IPS-NIHi11 (cell line): ENCODE measurements around the gene LHX5.

Experiments
- DNase-seq: peaks from one replicate; pipeline ENCODE4 v3.0.0; 2012; ENCODE audit warnings: mixed read lengths, low spot score

The LHX5 gene

DNA sequence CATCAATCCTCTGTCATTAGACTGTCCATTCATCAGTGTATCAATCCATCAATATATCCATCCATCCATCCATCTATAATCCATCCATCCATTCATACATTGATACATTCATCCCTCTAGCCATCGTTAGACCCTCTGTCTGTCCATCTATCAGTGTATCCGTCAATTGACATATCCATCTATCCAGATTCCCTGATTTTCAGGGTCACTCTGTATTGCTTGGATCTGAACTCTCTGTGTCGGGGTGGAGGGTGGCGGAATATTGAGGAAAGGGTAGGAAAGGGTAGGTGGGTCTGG lies 32.4 kb downstream of the LHX5 start:
- DNase-seq, result no peak

GRCh38 chr12:113438523-113439300 lies 33.0 kb downstream of the LHX5 start:
- no peak for DNase-seq

DNA sequence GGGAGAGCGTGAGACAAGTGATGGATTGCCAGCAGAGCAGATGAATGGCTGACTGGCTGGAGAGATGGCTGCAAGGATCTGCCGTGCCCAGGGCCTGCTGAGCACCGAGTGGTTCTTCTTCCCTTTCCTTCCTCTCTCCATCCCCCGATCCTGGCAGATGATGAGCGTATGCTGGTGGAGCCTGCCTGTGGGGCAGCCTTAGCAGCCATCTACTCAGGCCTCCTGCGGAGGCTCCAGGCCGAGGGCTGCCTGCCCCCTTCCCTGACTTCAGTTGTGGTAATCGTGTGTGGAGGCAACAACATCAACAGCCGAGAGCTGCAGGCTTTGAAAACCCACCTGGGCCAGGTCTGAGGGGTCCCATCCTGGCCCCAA lies 34.0 kb downstream of the LHX5 start:
- no peak for DNase-seq

- DNase-seq, result no peak
Measured at GRCh38 chr12:113436993-113437728, 34.5 kb downstream of the LHX5 start.

GRCh38 chr12:113436586-113436985 lies 35.1 kb downstream of the LHX5 start:
- DNase-seq, result no peak

- no peak for DNase-seq
Measured at GRCh38 chr12:113435367-113435766, 36.3 kb downstream of the LHX5 start.

GRCh38 chr12:113432986-113433385 lies 38.7 kb downstream of the LHX5 start:
- DNase-seq, result no peak

DNA sequence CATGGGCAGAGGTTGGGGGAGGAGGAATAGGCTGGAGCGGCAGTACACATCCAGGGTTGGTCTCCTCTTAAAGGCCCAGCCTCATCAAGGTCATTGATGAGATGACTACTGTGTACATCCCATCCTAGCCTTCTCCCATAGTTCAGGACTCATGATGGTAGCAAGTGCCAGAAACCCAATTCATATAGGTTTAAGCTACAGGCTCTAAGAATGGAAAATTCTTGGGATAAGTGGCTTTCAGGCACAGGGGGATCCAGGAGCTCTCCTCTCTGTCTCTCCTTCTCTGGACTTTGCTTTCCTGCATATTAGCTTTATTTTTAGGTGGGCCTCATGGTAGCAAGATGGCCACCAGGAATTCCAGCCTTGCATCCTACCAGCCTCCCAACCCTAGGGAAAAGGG lies 43.2 kb downstream of the LHX5 start:
- DNase-seq, result no peak

DNA sequence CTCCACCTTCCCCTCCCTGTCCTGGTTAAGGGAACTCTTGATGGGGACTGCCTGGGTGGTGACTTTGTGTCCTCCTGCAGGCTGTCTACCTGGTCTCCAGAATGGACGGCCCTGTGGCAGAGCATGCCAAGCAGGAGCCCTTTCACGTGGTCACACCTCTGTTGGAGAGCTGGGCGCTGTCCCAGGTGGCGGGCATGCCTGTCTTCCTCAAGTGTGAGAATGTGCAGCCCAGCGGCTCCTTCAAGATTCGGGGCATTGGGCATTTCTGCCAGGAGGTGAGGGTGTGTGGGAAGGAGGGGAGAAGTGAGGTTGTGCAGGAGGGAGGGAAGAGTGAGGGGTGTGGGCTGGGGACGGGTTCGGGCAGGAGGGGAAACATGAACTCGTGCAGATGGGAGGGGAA lies 43.8 kb downstream of the LHX5 start:
- DNase-seq, result no peak

DNA sequence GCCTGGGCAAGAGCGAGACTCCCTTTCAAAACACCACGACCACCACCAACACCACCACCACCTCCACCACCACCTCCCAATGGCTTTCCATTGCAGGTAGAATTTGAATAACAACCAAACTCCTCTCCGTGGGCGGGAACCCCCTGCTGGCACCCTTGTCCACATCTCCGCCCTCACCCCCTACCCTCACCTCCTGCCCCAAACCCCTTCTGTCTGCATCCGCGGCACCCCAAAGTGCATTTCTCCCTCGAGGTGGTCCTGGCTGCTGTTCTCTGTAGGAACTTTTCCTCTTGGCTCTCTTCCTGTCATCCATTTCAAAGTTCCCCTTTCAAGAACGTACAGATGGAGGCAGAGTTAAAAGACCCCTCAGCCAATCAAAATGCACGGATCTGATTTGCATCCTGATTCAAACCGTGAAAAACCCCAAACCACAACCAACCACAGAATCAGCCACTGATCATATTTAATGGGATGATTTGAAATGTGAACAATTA lies 45.7 kb downstream of the LHX5 start:
- peak; percentile 44 for DNase-seq

- peak; percentile 77 for DNase-seq
Measured at GRCh38 chr12:113424915-113425823, 46.5 kb downstream of the LHX5 start.

- no peak for DNase-seq
Measured at GRCh38 chr12:113424456-113424855, 47.2 kb downstream of the LHX5 start.

DNA sequence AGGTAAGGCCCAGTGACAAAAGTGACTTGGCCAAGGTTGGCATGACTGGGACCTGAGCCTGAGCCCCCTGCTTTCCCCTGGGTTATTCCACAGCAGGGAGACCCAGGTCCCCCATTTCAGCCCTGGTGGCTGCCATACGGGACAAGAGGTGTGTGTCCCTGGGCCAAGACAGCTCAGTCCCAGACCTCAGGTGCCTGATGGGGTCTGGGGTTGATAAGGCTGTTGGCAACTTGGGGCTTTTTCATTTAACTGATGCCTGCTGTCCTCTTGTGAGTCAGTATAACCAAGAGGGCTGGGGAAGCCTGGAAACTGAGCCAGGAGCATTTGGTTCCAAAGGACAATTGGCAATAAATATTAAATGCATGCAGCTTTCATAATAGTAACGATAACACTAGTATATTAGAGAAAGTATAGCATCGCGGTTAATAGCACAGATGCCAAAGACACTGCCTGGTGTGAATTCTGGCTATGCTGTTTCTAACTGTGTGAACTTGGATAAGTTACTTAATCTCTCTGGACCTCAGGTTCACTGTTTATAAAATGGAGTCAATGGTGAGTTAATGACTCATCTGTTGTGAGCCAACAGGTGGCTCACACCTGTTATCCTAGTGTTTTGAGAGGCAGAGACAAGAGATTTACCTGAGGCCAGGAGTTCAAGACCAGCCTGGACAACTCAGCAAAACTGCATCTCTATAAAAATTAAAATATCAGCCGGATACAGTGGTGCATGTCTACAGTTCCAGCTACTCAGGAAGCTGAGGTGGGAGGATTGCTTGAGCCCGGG lies 48.6 kb downstream of the LHX5 start:
- DNase-seq, result no peak

GRCh38 chr12:113422030-113422885 lies 49.4 kb downstream of the LHX5 start, which contains the start of gene SDSL:
TSS of gene SDSL (plus strand) at chr12:113422380. CDS start at chr12:113427983, 5,603 bp downstream.
- peak; percentile 75 for DNase-seq

DNA sequence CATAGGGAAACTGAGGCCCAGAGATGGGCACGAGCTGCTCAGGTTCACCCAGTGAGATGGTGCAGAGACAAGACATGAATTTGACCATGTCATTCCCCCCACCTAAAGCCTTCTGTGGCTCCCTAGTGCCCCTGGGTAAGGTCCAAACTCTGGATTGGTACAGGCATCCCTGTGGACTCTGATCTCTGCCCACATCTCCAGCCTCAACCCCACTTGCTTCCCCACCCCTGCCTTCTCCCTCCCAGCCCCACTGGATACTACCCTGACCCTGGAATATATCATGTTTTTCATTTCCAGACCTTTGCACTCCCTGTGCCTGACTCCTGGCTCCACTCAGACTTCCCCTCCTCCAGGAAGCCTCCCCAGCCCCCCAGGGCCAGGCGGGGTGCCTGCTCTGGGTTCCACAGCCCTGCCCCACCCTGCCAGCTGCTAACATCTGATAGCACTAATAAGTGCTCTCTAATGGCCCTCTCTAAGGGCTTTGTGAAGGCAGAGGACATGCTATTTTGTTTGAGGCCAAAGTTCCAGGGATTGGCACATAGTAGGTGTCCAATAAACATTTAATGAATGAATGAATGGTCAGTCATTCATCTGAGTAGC lies 50.6 kb downstream of the LHX5 start:
- no peak for DNase-seq

GRCh38 chr12:113418213-113418879 lies 53.3 kb downstream of the LHX5 start:
- DNase-seq, result no peak

GRCh38 chr12:113416091-113416754 lies 55.4 kb downstream of the LHX5 start:
- DNase-seq, result no peak

- DNase-seq, result no peak
Measured at GRCh38 chr12:113414519-113415038, 57.1 kb downstream of the LHX5 start.

DNA sequence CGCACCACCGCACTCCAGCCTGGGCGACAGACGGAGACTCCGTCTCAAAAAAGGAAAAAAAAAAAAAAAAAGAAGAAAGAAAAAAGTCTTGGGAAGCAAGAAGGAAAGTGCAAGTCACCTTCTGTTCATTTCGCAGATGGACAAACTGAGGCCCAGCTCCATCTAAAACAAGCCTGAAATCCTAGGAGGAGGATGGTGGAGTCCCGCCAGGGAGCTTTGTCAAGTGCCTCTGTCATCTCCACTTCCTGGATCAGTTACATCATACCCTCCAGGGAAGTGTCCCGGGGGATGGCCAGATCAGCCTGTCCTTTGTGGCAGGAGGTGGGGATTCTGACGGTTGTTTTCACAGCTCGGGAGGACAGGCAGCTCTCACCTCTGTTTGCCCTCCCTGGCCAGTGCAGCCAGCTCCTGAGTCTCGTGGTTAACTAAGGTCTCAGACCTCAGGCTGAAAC lies 58.2 kb downstream of the LHX5 start:
- DNase-seq, result no peak
